Uterus (tissue), 2 donors: ENCODE results near the gene POLR3B.

Experiments
- POLR2A ChIP-seq, 2 donors: fragments of 450-650 bp; IDR thresholded peaks; one replicate each; pipeline ENCODE4 v1.6.1; 2016; ENCODE audit warnings: antibody characterized with exemption in 2 of 2, mild to moderate bottlenecking in 1 of 2, moderate library complexity in 1 of 2
- TF ChIP-seq, protein P1 (sequence below), 4 experiments: fragments of 200-600 bp in 2 of 4; fragments of 450-650 bp in 2 of 4; sonication (generic) in 2 of 4; IDR thresholded peaks; one replicate each; pipeline ENCODE4 v1.5.1; 2016 to 2019; ENCODE audit warnings: antibody characterized with exemption in 4 of 4, mild to moderate bottlenecking in 2 of 4, moderate library complexity in 1 of 4

DNA sequence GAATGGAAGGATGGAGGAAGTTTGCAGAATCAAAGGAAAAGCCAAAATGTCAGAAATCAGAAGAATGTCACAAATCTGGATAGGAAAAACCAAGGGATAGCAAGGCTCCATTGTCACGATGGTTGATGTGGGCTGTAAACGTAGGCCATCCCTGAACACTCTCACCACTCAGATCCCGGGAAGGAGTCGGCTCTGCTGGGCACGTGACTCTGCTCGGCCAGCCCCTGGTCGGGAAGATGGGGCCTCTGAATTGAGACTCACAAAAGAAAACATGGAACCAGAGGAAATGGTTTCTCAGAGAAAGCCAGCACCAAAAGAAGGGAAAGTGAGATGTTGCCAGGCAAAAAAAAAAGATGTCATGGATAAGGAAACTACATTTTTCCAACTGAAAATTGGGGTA lies 28.8 kb upstream of the POLR3B start:
- TF ChIP-seq POLR2A (IDR thresholded peaks at IDR 0.05), result no peak
- TF ChIP-seq, protein P1, sequence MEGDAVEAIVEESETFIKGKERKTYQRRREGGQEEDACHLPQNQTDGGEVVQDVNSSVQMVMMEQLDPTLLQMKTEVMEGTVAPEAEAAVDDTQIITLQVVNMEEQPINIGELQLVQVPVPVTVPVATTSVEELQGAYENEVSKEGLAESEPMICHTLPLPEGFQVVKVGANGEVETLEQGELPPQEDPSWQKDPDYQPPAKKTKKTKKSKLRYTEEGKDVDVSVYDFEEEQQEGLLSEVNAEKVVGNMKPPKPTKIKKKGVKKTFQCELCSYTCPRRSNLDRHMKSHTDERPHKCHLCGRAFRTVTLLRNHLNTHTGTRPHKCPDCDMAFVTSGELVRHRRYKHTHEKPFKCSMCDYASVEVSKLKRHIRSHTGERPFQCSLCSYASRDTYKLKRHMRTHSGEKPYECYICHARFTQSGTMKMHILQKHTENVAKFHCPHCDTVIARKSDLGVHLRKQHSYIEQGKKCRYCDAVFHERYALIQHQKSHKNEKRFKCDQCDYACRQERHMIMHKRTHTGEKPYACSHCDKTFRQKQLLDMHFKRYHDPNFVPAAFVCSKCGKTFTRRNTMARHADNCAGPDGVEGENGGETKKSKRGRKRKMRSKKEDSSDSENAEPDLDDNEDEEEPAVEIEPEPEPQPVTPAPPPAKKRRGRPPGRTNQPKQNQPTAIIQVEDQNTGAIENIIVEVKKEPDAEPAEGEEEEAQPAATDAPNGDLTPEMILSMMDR (IDR thresholded peaks at IDR 0.05), result no peak
